SK-N-DZ (cell line): Measurements from ENCODE around the gene TPST2. TPM values are rescaled to one million over a fixed set of nuclear protein-coding genes. Genes with fewer than 3 reads are reported as not detected.
A peak's percentile ranks its signal among the peaks of the same experiment; 100 is the strongest.
"Not testable (repeated sequence)": the region's sequence is repeated elsewhere in the genome, so short reads cannot be mapped to it uniquely, and the experiment has no call there.

Experiments used
- DNase-seq: peaks from one replicate; pipeline ENCODE4 v3.0.0-alpha.2; 2015; ENCODE audit warnings: low spot score
- polyA plus RNA-seq, 2 experiments: library from polyadenylated mRNA; depleted of rRNA; stranded (reverse); fragments of >200 nt; gene quantifications; 2 replicates each; pipeline ENCODE4 v1.2.3, GENCODE V29; 2014

Gene TPST2
- 22.5 and 24.2 TPM in 2 replicates for polyA plus RNA-seq (2014; cell fraction: cytosol; rRNA removed)
- polyA plus RNA-seq (2014; cell fraction: nucleus; rRNA removed) = 16.5 and 17.6 TPM in 2 replicates

- DNase-seq = peak; percentile 59
Measured at GRCh38 chr22:26589845-26590736, at the start of gene TPST2. TPST2 (minus strand) TSS chr22:26590132; CDS start chr22:26541630, 48,502 bp downstream.

- no peak for DNase-seq
Measured at GRCh38 chr22:26636296-26636695, 46.4 kb upstream of the TPST2 start.

- DNase-seq = no peak
Measured at GRCh38 chr22:26635117-26635516, 45.2 kb upstream of the TPST2 start.

GRCh38 chr22:26634189-26634588 is 44.3 kb upstream of the TPST2 start:
- no peak for DNase-seq

- DNase-seq = no peak
Measured at GRCh38 chr22:26632422-26633155, 42.7 kb upstream of the TPST2 start.

GRCh38 chr22:26631282-26631681 is 41.4 kb upstream of the TPST2 start:
- DNase-seq = no peak

- DNase-seq = no peak
Measured at GRCh38 chr22:26629988-26630761, 40.2 kb upstream of the TPST2 start.

GRCh38 chr22:26624803-26625202 is 34.9 kb upstream of the TPST2 start:
- no peak for DNase-seq

GRCh38 chr22:26623984-26624383 is 34.1 kb upstream of the TPST2 start:
- DNase-seq = no peak

GRCh38 chr22:26621663-26622062 is 31.7 kb upstream of the TPST2 start, which contains the start of gene CRYBA4:
CRYBA4 (plus strand) TSS chr22:26621963; CDS start chr22:26622597, 634 bp downstream.
- no peak for DNase-seq

- DNase-seq = no peak
Measured at GRCh38 chr22:26620197-26620596, 30.3 kb upstream of the TPST2 start.

- DNase-seq = no peak
Measured at GRCh38 chr22:26619510-26619909, 29.6 kb upstream of the TPST2 start.

GRCh38 chr22:26618455-26618854 is 28.5 kb upstream of the TPST2 start:
- DNase-seq = no peak

GRCh38 chr22:26617271-26618199 is 27.6 kb upstream of the TPST2 start, which contains the start of gene CRYBB1:
CRYBB1 (minus strand) TSS chr22:26618027; CDS start chr22:26616319, 1,708 bp downstream.
- DNase-seq = peak; percentile 48

GRCh38 chr22:26616650-26617049 is 26.7 kb upstream of the TPST2 start:
- DNase-seq = peak; percentile 21

- DNase-seq = no peak
Measured at GRCh38 chr22:26615830-26616435, 26.0 kb upstream of the TPST2 start.

GRCh38 chr22:26615149-26615548 is 25.2 kb upstream of the TPST2 start:
- DNase-seq = no peak

- no peak for DNase-seq
Measured at GRCh38 chr22:26614322-26614721, 24.4 kb upstream of the TPST2 start.

GRCh38 chr22:26613753-26614152 is 23.8 kb upstream of the TPST2 start:
- not testable (repeated sequence) for DNase-seq

- DNase-seq = no peak
Measured at GRCh38 chr22:26612652-26613051, 22.7 kb upstream of the TPST2 start.
